Esophagus muscularis mucosa (tissue), 4 donors: Measurements from ENCODE around the gene HAGH. TPM values are rescaled to one million over a fixed set of nuclear protein-coding genes. Genes with fewer than 3 reads are reported as not detected.

Experiments used
- DNase-seq: peaks from one replicate; pipeline ENCODE4 v3.0.0-alpha.2; 2017; ENCODE audit errors: extremely low spot score
- H3K27ac ChIP-seq, 4 donors: fragments of 200-600 bp; sonication (generic); replicated peaks in 1 of 4; 1 replicate in 3 of 4; 2 replicates in 1 of 4; pipeline ENCODE4 v1.5.1; 2016 to 2019; ENCODE audit warnings: mild to moderate bottlenecking in 1 of 4
- H3K27me3 ChIP-seq, 4 donors: fragments of 200-600 bp; sonication (generic); one replicate each; pipeline versions ENCODE4 v1.5.1 to v1.6.0; 2016 to 2019
- H3K36me3 ChIP-seq, 4 donors: fragments of 200-600 bp; sonication (generic); one replicate each; pipeline ENCODE4 v1.5.1; 2016 to 2019
- H3K4me1 ChIP-seq, 4 donors: fragments of 200-600 bp; sonication (generic); one replicate each; pipeline ENCODE4 v1.5.1; 2016 to 2019
- H3K4me3 ChIP-seq, 4 donors: fragments of 200-600 bp; sonication (generic); 1 replicate in 2 of 4; 2 replicates in 2 of 4; pipeline ENCODE4 v1.5.1; 2016 to 2019; ENCODE audit warnings: mild to moderate bottlenecking in 4 of 4, moderate library complexity in 1 of 4
- H3K9me3 ChIP-seq, 4 donors: fragments of 200-600 bp; sonication (generic); 1 replicate in 3 of 4; 2 replicates in 1 of 4; pipeline ENCODE4 v1.5.1; 2016 to 2019
- CTCF ChIP-seq, 3 experiments: fragments of 200-600 bp in 2 of 3; fragments of 450-650 bp in 1 of 3; sonication (generic) in 2 of 3; IDR thresholded peaks; one replicate each; pipeline ENCODE4 v1.5.1; 2017 to 2019; ENCODE audit warnings: antibody characterized with exemption in 3 of 3, mild to moderate bottlenecking in 2 of 3, moderate library complexity in 1 of 3
- EP300 ChIP-seq: sonication (generic); formaldehyde crosslinking; IDR thresholded peaks from one replicate; pipeline ENCODE4 v1.6.1; 2017; ENCODE audit warnings: antibody characterized with exemption
- POLR2A ChIP-seq: fragments of 450-650 bp; IDR thresholded peaks from one replicate; pipeline ENCODE4 v1.6.1; 2017; ENCODE audit warnings: antibody characterized with exemption, moderate library complexity, mild to moderate bottlenecking, low read depth
- POLR2AphosphoS5 ChIP-seq, 2 donors: sonication (generic); formaldehyde crosslinking; IDR thresholded peaks; one replicate each; pipeline ENCODE4 v1.6.1; 2017; ENCODE audit warnings: antibody characterized with exemption in 2 of 2
- WGBS: methylation state at CpG from one replicate; pipeline ENCODE4 v1.1.5; 2018; 5-methylcytosine and 5-hydroxymethylcytosine counted together
- intact Hi-C: fragments of 100-400 bp; cut with DNase I; formaldehyde crosslinking; loops from one replicate; pipeline ENCODE4 v1.15.1; 2023
- total RNA-seq, 4 donors: library from RNA; depleted of rRNA; stranded (reverse); fragments of >200 nt; gene quantifications; one replicate each; pipeline versions ENCODE4 v1.1.0 to v1.2.1, GENCODE V29; 2016

The HAGH gene
- total RNA-seq, 4 donors from 2014 or later, result 148 to 264 (median 180) TPM

GRCh38 chr16:1820096-1820945, 6.3 kb downstream of the HAGH start:
- Histone ChIP-seq H3K4me1 (peaks cover 19 to 28% (median 24%) of the 10 kb centered on the region in 4 donors), H3K4me3 (no peak overlapping the region), H3K36me3 (peaks cover 56 to 82% (median 76%) of the 10 kb centered on the region in 4 donors), H3K27me3 (no peaks in the 10 kb centered on the region), H3K27ac (no peak overlapping the region), H3K9me3 (no peaks in the 10 kb centered on the region)
- intact Hi-C loops, result loop anchor here (5.0 kb wide), 1 partner anchor 33 kb away; no protein-coding TSS in a partner anchor
- TF ChIP-seq EP300 (no peak), POLR2AphosphoS5 (IDR thresholded peaks at IDR 0.05) (no peak), CTCF (IDR thresholded peaks at IDR 0.05) (no peak), POLR2A (no peak)
- 92% methylated on average over 18 of the region's 25 CpGs for WGBS
- no peak for DNase-seq

GRCh38 chr16:1819611-1820010, 7.0 kb downstream of the HAGH start:
- Histone ChIP-seq H3K27ac (no peak overlapping the region), H3K4me3 (no peak overlapping the region), H3K9me3 (no peaks in the 10 kb centered on the region), H3K4me1 (peaks cover 11 to 21% (median 16%) of the 10 kb centered on the region in 4 donors), H3K36me3 (peaks cover 56 to 89% (median 81%) of the 10 kb centered on the region in 4 donors), H3K27me3 (no peaks in the 10 kb centered on the region)
- no peak for DNase-seq
- WGBS, result 93% methylated on average over 9 of the region's 15 CpGs
- intact Hi-C loops, result loop anchor here (5.0 kb wide), 1 partner anchor 32 kb away; no protein-coding TSS in a partner anchor
- TF ChIP-seq POLR2AphosphoS5 (IDR thresholded peaks at IDR 0.05), result no peak
- no peak for TF ChIP-seq POLR2A
- TF ChIP-seq CTCF (IDR thresholded peaks at IDR 0.05), result no peak
- TF ChIP-seq EP300, result no peak

GRCh38 chr16:1818873-1819525, 7.6 kb downstream of the HAGH start:
- TF ChIP-seq CTCF (IDR thresholded peaks at IDR 0.05), result no peak
- no peak for TF ChIP-seq POLR2A
- no peak for TF ChIP-seq POLR2AphosphoS5 (IDR thresholded peaks at IDR 0.05)
- TF ChIP-seq EP300, result no peak
- DNase-seq, result no peak
- H3K4me1 ChIP-seq, result peaks cover 5 to 15% (median 11%) of the 10 kb centered on the region in 4 donors
- no peak overlapping the region for H3K27ac ChIP-seq
- no peaks in the 10 kb centered on the region for H3K9me3 ChIP-seq
- peaks cover 56 to 95% (median 85%) of the 10 kb centered on the region in 4 donors for H3K36me3 ChIP-seq
- no peak overlapping the region for H3K4me3 ChIP-seq
- intact Hi-C loops, result no loop called here
- H3K27me3 ChIP-seq, result no peaks in the 10 kb centered on the region
- 92% methylated on average over 31 of the region's 35 CpGs for WGBS

- Histone ChIP-seq H3K4me3 (no peak overlapping the region), H3K4me1 (peaks cover 0 to 10% (median 5%) of the 10 kb centered on the region in 4 donors), H3K27me3 (no peaks in the 10 kb centered on the region), H3K27ac (no peak overlapping the region), H3K36me3 (peaks cover 56 to 100% (median 91%) of the 10 kb centered on the region in 4 donors), H3K9me3 (no peaks in the 10 kb centered on the region)
- no peak for TF ChIP-seq POLR2AphosphoS5 (IDR thresholded peaks at IDR 0.05)
- intact Hi-C loops, result no loop called here
- DNase-seq, result no peak
- WGBS, result 90% methylated on average over 15 of the region's 27 CpGs
Observed at GRCh38 chr16:1818204-1818872, 8.3 kb downstream of the HAGH start.

- Histone ChIP-seq H3K4me1 (peaks cover 0 to 11% (median 7%) of the 10 kb centered on the region in 4 donors), H3K27ac (no peak overlapping the region), H3K9me3 (no peaks in the 10 kb centered on the region), H3K36me3 (peaks cover 51 to 95% (median 90%) of the 10 kb centered on the region in 4 donors), H3K27me3 (no peaks in the 10 kb centered on the region), H3K4me3 (no peak overlapping the region)
- WGBS, result 95% methylated on average over 8 of the region's 17 CpGs
- no peak for DNase-seq
- intact Hi-C loops, result no loop called here
- TF ChIP-seq EP300, result no peak
- no peak for TF ChIP-seq POLR2AphosphoS5 (IDR thresholded peaks at IDR 0.05)
- TF ChIP-seq POLR2A, result no peak
- no peak for TF ChIP-seq CTCF (IDR thresholded peaks at IDR 0.05)
Observed at GRCh38 chr16:1817716-1818115, 8.9 kb downstream of the HAGH start.
